IMR-90 (cell line): Measurements from ENCODE around the gene ADAMTS10. TPM values are rescaled to one million over a fixed set of nuclear protein-coding genes. Genes with fewer than 3 reads are reported as not detected.

Experiments used
- ATAC-seq: fragments of 200-7000 bp; cut with Tn5 transposase; 2 replicates; pipeline ENCODE4 v1.9.1; 2020; ENCODE audit warnings: low read depth, mild to moderate bottlenecking, moderate library complexity
- BruUV-seq: library from RNA; stranded (reverse); fragments of 400-500 nt; replicated peaks from 2 replicates; lab custom pipeline; 2021; lab: Mats Ljungman, UMichigan
- CTCF ChIA-PET: fragments of 300-600 bp; formaldehyde crosslinking; extraction: SDS; loops from one replicate; lab custom pipeline; 2021; ENCODE audit warnings: antibody characterized with exemption; lab: Yijun Ruan, JAX
- POLR2A ChIA-PET: fragments of 300-600 bp; sonication (Branson Sonifier 250); formaldehyde crosslinking; loops from one replicate; lab custom pipeline; 2022; ENCODE audit warnings: antibody characterized with exemption; ENCODE audit not compliant: unreplicated experiment; lab: Charles Lee
- DNase-seq: peaks from one replicate; pipeline ENCODE4 v3.0.0; 2013
- H2AFZ ChIP-seq: replicated peaks from 2 replicates; pipeline ENCODE3; 2013; ENCODE audit warnings: low read length, mild to moderate bottlenecking; ENCODE audit not compliant: poor library complexity
- H2AK5ac ChIP-seq: 2 replicates; pipeline ENCODE4 v1.6.1; 2013; ENCODE audit warnings: low read depth, low read length, inconsistent platforms
- H2AK9ac ChIP-seq: replicated peaks from 2 replicates; pipeline ENCODE3; 2013; ENCODE audit warnings: mild to moderate bottlenecking, low read depth, low read length, moderate library complexity; ENCODE audit not compliant: poor library complexity
- H2BK120ac ChIP-seq: 2 replicates; pipeline ENCODE4 v1.6.1; 2013; ENCODE audit warnings: low read depth, low read length, inconsistent platforms
- H2BK15ac ChIP-seq: 3 replicates; pipeline ENCODE4 v1.6.1; 2013; ENCODE audit warnings: low read depth, low read length, inconsistent platforms
- H2BK20ac ChIP-seq: 2 replicates; pipeline ENCODE4 v1.6.1; 2013; ENCODE audit warnings: low read depth, mild to moderate bottlenecking, inconsistent platforms, low read length, moderate library complexity
- H2BK5ac ChIP-seq: 2 replicates; pipeline ENCODE4 v1.6.1; 2013; ENCODE audit warnings: mild to moderate bottlenecking, low read depth, low read length, inconsistent platforms; ENCODE audit not compliant: poor library complexity, severe bottlenecking
- H3K14ac ChIP-seq: replicated peaks from 2 replicates; pipeline ENCODE4 v1.6.1; 2013; ENCODE audit warnings: low read depth, low read length, inconsistent platforms
- H3K18ac ChIP-seq: 2 replicates; pipeline ENCODE4 v1.6.1; 2013; ENCODE audit warnings: low read depth, low read length, control low read depth
- H3K23ac ChIP-seq: 2 replicates; pipeline ENCODE4 v1.6.1; 2013; ENCODE audit warnings: low read depth, low read length, inconsistent platforms
- H3K27ac ChIP-seq: 2 replicates; pipeline ENCODE4 v1.5.1; 2013; ENCODE audit warnings: mild to moderate bottlenecking, control low read depth, low read length; ENCODE audit not compliant: insufficient read depth
- H3K27me3 ChIP-seq: 2 replicates; pipeline ENCODE4 v1.6.1; 2013; ENCODE audit warnings: low read length; ENCODE audit not compliant: control insufficient read depth, insufficient read depth
- H3K36me3 ChIP-seq: 2 replicates; pipeline ENCODE4 v1.6.1; 2013; ENCODE audit warnings: low read length, mixed read lengths; ENCODE audit not compliant: control insufficient read depth, insufficient read depth
- H3K4ac ChIP-seq: 2 replicates; pipeline ENCODE4 v1.6.1; 2013; ENCODE audit warnings: low read depth, low read length, inconsistent platforms
- H3K4me1 ChIP-seq: 2 replicates; pipeline ENCODE4 v1.6.1; 2013; ENCODE audit warnings: low read length, mixed read lengths; ENCODE audit not compliant: control insufficient read depth, insufficient read depth
- H3K4me2 ChIP-seq: 2 replicates; pipeline ENCODE4 v1.6.1; 2013; ENCODE audit warnings: low read depth, mild to moderate bottlenecking, control low read depth, low read length, moderate library complexity
- H3K4me3 ChIP-seq: 2 replicates; pipeline ENCODE4 v1.5.1; 2013; ENCODE audit warnings: low read depth, mild to moderate bottlenecking, control low read depth, low read length, moderate library complexity; ENCODE audit not compliant: insufficient read depth
- H3K56ac ChIP-seq: 2 replicates; pipeline ENCODE4 v1.6.1; 2013; ENCODE audit warnings: low read length, inconsistent platforms; ENCODE audit not compliant: insufficient read depth; ENCODE audit errors: extremely low read depth
- H3K79me1 ChIP-seq, 2 experiments: 2 replicates each; pipeline ENCODE4 v1.6.1; 2013; ENCODE audit warnings: low read length in 2 of 2, inconsistent platforms in 1 of 2, low read depth in 1 of 2
- H3K9ac ChIP-seq: 2 replicates; pipeline ENCODE4 v1.6.1; 2013; ENCODE audit warnings: low read depth, low read length, control low read depth
- H3K9me1 ChIP-seq: 2 replicates; pipeline ENCODE4 v1.6.1; 2013; ENCODE audit warnings: low read length, inconsistent platforms; ENCODE audit not compliant: insufficient read depth
- H3K9me3 ChIP-seq: 2 replicates; pipeline ENCODE4 v1.6.1; 2013; ENCODE audit warnings: low read length; ENCODE audit not compliant: control insufficient read depth, insufficient read depth
- H4K20me1 ChIP-seq: 2 replicates; pipeline ENCODE4 v1.6.1; 2013; ENCODE audit warnings: low read length, inconsistent platforms; ENCODE audit not compliant: insufficient read depth
- H4K5ac ChIP-seq: 2 replicates; pipeline ENCODE4 v1.6.1; 2013; ENCODE audit warnings: mild to moderate bottlenecking, low read depth, low read length, control low read depth
- H4K8ac ChIP-seq, 2 experiments: 2 replicates each; pipeline ENCODE4 v1.6.1; 2013; ENCODE audit warnings: low read depth in 2 of 2, low read length in 2 of 2, control low read depth in 1 of 2, inconsistent platforms in 1 of 2
- H4K91ac ChIP-seq: 2 replicates; pipeline ENCODE4 v1.6.1; 2013; ENCODE audit warnings: low read depth, low read length, inconsistent platforms; ENCODE audit not compliant: insufficient read depth
- BHLHE40 ChIP-seq: fragments of 150-350 bp; IDR thresholded peaks from 2 replicates; pipeline ENCODE4 v1.6.1; 2016; ENCODE audit warnings: mild to moderate bottlenecking, low read depth, low read length
- CEBPB ChIP-seq: IDR thresholded peaks from 2 replicates; pipeline ENCODE4 v1.6.1; 2012; ENCODE audit warnings: low read depth, low read length, improper control_type of control experiment
- CHD1 ChIP-seq: IDR thresholded peaks from 2 replicates; pipeline ENCODE4 v1.6.1; 2012; ENCODE audit warnings: low read depth, low read length, improper control_type of control experiment
- CTCF ChIP-seq: conservative IDR thresholded peaks from 2 replicates; pipeline ENCODE4 v1.5.1; 2012; ENCODE audit warnings: mild to moderate bottlenecking, low read depth, low read length, improper control_type of control experiment
- FOS ChIP-seq: fragments of 150-350 bp; IDR thresholded peaks from 2 replicates; pipeline ENCODE4 v1.6.1; 2016; ENCODE audit warnings: low read depth, low read length
- MAFK ChIP-seq: IDR thresholded peaks from 2 replicates; pipeline ENCODE4 v1.6.1; 2012; ENCODE audit warnings: low read depth, low read length, improper control_type of control experiment
- MAZ ChIP-seq: IDR thresholded peaks from 2 replicates; pipeline ENCODE4 v1.6.1; 2012; ENCODE audit warnings: low read depth, mild to moderate bottlenecking, low read length, improper control_type of control experiment, moderate library complexity, borderline replicate concordance
- MXI1 ChIP-seq: IDR thresholded peaks from 2 replicates; pipeline ENCODE4 v1.6.1; 2012; ENCODE audit warnings: low read depth, mild to moderate bottlenecking, low read length, moderate library complexity, borderline replicate concordance
- NFE2L2 ChIP-seq: fragments of 150-350 bp; IDR thresholded peaks from 2 replicates; pipeline ENCODE4 v1.6.1; 2016; ENCODE audit warnings: low read depth, mild to moderate bottlenecking, low read length
- POLR2A ChIP-seq: IDR thresholded peaks from 2 replicates; pipeline ENCODE4 v1.6.1; 2012; ENCODE audit warnings: mild to moderate bottlenecking, low read depth, low read length
- RAD21 ChIP-seq: IDR thresholded peaks from 2 replicates; pipeline ENCODE4 v1.6.1; 2012; ENCODE audit warnings: low read length, improper control_type of control experiment
- RCOR1 ChIP-seq: IDR thresholded peaks from 2 replicates; pipeline ENCODE4 v1.6.1; 2012; ENCODE audit warnings: mild to moderate bottlenecking, low read length, improper control_type of control experiment; ENCODE audit not compliant: insufficient replicate concordance
- RFX5 ChIP-seq: IDR thresholded peaks from 2 replicates; pipeline ENCODE4 v1.8.0; 2012; ENCODE audit warnings: low read depth, mild to moderate bottlenecking, low read length, moderate library complexity
- SMC3 ChIP-seq: fragments of 150-350 bp; IDR thresholded peaks from 2 replicates; pipeline ENCODE4 v1.6.1; 2016; ENCODE audit warnings: low read depth, mild to moderate bottlenecking, antibody characterized with exemption, low read length, moderate library complexity
- WGBS, 2 experiments: methylation state at CpG; one replicate each; pipeline versions ENCODE4 v1.1.5 to v1.1.7; 2013; ENCODE audit warnings: missing lambda C conversion rate in 2 of 2; ENCODE audit not compliant: insufficient read length in 1 of 2; ENCODE audit errors: extremely low coverage in 2 of 2; 5-methylcytosine and 5-hydroxymethylcytosine counted together
- dilution Hi-C: fragments of 300-500 bp; cut with HindIII; formaldehyde crosslinking; loops from one replicate; pipeline ENCODE4 v1.14.3; 2018; ENCODE audit warnings: low sequenced_read_pairs; ENCODE audit not compliant: unreplicated experiment
- in situ Hi-C: fragments of 300-500 bp; cut with MboI; formaldehyde crosslinking; loops from 3 replicates; pipeline ENCODE4 v1.14.3; 2019; ENCODE audit warnings: low sequenced_read_pairs, inconsistent platforms, mixed read lengths
- intact Hi-C: fragments of 100-400 bp; cut with micrococcal nuclease; formaldehyde crosslinking; loops from 2 replicates; pipeline ENCODE4 v1.10.0; 2022
- polyA plus RNA-seq, 3 experiments: library from polyadenylated mRNA; depleted of rRNA; stranded (reverse); fragments of >200 nt; gene quantifications; 2 replicates each; pipeline ENCODE4 v1.2.3, GENCODE V29; 2012; ENCODE audit warnings: low replicate concordance in 1 of 3
- total RNA-seq: library from RNA; depleted of rRNA; stranded (reverse); fragments of >200 nt; gene quantifications from 2 replicates; pipeline ENCODE4 v1.2.3, GENCODE V29; 2012
- TF ChIP-seq, protein P1 (sequence below): fragments of 150-350 bp; IDR thresholded peaks from 2 replicates; pipeline ENCODE4 v1.6.1; 2017; ENCODE audit warnings: mild to moderate bottlenecking, antibody characterized with exemption, low read length, low read depth
- TF ChIP-seq, protein P2 (sequence below): fragments of 150-350 bp; IDR thresholded peaks from 2 replicates; pipeline ENCODE4 v1.6.1; 2016; ENCODE audit warnings: low read depth, mild to moderate bottlenecking, low read length, moderate library complexity, borderline replicate concordance

The ADAMTS10 gene
- total and polyA plus RNA-seq, 2 of the 4 experiments (the other 2 are of a cell fraction), result 3.4 to 11.5 TPM

DNA sequence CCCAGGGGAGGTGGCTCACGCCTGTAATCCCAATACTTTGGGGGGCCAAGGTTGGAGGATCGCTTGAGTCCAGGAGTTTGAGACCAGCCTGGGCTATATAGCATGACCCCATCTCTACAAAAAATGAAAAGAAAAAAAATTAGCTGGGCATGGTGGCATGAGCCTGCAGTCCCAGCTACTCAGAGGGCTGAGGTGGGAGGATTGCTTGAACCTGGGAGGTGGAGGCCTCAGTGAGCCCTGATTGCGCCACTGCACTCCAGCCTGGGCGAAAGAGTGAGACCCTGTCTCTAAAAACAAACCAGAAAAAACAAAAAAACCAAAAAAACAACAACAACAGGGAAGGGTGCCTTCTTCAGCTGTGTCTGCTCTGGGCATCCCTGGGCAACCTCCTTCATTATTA lies 32.8 kb downstream of the ADAMTS10 start:
- Histone ChIP-seq H4K91ac (no peak overlapping the region), H2AK5ac (no peak overlapping the region), H3K18ac (no peak overlapping the region), H2AK9ac (peak overlapping the region; percentile 61), H3K9ac (no peak overlapping the region), H3K27me3 (no peaks in the 10 kb centered on the region), H2AFZ (no peak overlapping the region), H2BK120ac (no peak overlapping the region), H3K9me1 (peaks cover 6% of the 10 kb centered on the region; the same call in 1 of the 2 replicates), H4K20me1 (no peaks in the 10 kb centered on the region), H3K79me1 (no peaks in the 10 kb centered on the region), H3K27ac (no peak overlapping the region), H3K36me3 (no peaks in the 10 kb centered on the region), H4K5ac (no peak overlapping the region), H2BK15ac (no peak overlapping the region), H3K56ac (no peak overlapping the region), H2BK20ac (no peak overlapping the region), H2BK5ac (no peak overlapping the region), H3K14ac (no peak overlapping the region), H3K4me3 (no peak overlapping the region), H3K4me1 (peaks cover 5% of the 10 kb centered on the region; the same call in 1 of the 2 replicates), H4K8ac (no peak overlapping the region), H3K4ac (no peak overlapping the region), H3K23ac (no peak overlapping the region), H3K9me3 (no peaks in the 10 kb centered on the region), H3K4me2 (no peak overlapping the region)
- intact Hi-C loops (loop anchor here (2.0 to 5.0 kb wide), 2 partner anchors 165 to 223 kb away; partner anchors contain the start of gene MARCHF2), dilution Hi-C loops (no loop called here), in situ Hi-C loops (loop anchor here (5.0 kb wide), 1 partner anchor 255 kb away; the partner anchor contains the start of genes NDUFA7 and RPS28)
- ChIA-PET POLR2A (no interaction called here), CTCF (interaction anchor here (0.6 to 1.9 kb wide), 3 partner anchors 9 to 64 kb away, joined by 3 to 8 read pairs (median 4); no protein-coding TSS in a partner anchor)
- TF ChIP-seq, protein P1, sequence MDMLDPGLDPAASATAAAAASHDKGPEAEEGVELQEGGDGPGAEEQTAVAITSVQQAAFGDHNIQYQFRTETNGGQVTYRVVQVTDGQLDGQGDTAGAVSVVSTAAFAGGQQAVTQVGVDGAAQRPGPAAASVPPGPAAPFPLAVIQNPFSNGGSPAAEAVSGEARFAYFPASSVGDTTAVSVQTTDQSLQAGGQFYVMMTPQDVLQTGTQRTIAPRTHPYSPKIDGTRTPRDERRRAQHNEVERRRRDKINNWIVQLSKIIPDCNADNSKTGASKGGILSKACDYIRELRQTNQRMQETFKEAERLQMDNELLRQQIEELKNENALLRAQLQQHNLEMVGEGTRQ, result no peak
- TF ChIP-seq MAFK, result no peak
- no peak for TF ChIP-seq FOS
- no peak for TF ChIP-seq CHD1
- no peak for TF ChIP-seq BHLHE40
- TF ChIP-seq POLR2A, result no peak
- no peak for TF ChIP-seq NFE2L2
- no peak for TF ChIP-seq MAZ
- TF ChIP-seq, protein P2, sequence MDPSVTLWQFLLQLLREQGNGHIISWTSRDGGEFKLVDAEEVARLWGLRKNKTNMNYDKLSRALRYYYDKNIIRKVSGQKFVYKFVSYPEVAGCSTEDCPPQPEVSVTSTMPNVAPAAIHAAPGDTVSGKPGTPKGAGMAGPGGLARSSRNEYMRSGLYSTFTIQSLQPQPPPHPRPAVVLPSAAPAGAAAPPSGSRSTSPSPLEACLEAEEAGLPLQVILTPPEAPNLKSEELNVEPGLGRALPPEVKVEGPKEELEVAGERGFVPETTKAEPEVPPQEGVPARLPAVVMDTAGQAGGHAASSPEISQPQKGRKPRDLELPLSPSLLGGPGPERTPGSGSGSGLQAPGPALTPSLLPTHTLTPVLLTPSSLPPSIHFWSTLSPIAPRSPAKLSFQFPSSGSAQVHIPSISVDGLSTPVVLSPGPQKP, result no peak
- TF ChIP-seq SMC3, result no peak
- no peak for TF ChIP-seq RFX5
- no peak for TF ChIP-seq MXI1
- no peak for TF ChIP-seq CTCF
- TF ChIP-seq CEBPB, result no peak
- TF ChIP-seq RCOR1, result no peak
- no peak for TF ChIP-seq RAD21
- BruUV-seq, result no TSS peak
- no peak for DNase-seq
- ATAC-seq, result no peak
- WGBS, 2 experiments, result no CpG with 5 or more reads among the region's 4 CpGs
